ENCODE results near the gene NOL7. TPM values are rescaled to one million over a fixed set of nuclear protein-coding genes. Genes with fewer than 3 reads are reported as not detected.

The NOL7 gene
- total RNA-seq, 4 donors from 2014 or later, result 92.4 to 120 (median 98.5) TPM

GRCh38 chr6:13576017-13576416, 39.1 kb upstream of the NOL7 start:
- peak overlapping the region in 2 of 4 donors; percentile 93 to 95 for H3K27ac ChIP-seq
- H3K4me3 ChIP-seq, result no peak overlapping the region
- peaks cover 0 to 16% of the 10 kb centered on the region in 2 donors for H3K36me3 ChIP-seq
- no peaks in the 10 kb centered on the region for H3K27me3 ChIP-seq
- WGBS, 2 donors (ENCODE audit: low coverage in 1 of 2), result 90 to 100% methylated on average over 3 of the region's 3 CpGs
- TF ChIP-seq CTCF (IDR thresholded peaks at IDR 0.05) (no peak), POLR2AphosphoS5 (IDR thresholded peaks at IDR 0.05) (no peak), EP300 (IDR thresholded peaks at IDR 0.05) (no peak), POLR2A (IDR thresholded peaks at IDR 0.05) (no peak)
- ATAC-seq, result no peak
- H3K9me3 ChIP-seq, result no peaks in the 10 kb centered on the region
- peaks cover 0 to 18% (median 0%) of the 10 kb centered on the region in 3 donors for H3K4me1 ChIP-seq

- H3K4me3 ChIP-seq, result no peak overlapping the region
- no peaks in the 10 kb centered on the region for H3K27me3 ChIP-seq
- peaks cover 0 to 18% (median 0%) of the 10 kb centered on the region in 3 donors for H3K4me1 ChIP-seq
- TF ChIP-seq CTCF (IDR thresholded peaks at IDR 0.05) (no peak), POLR2AphosphoS5 (IDR thresholded peaks at IDR 0.05) (no peak), EP300 (IDR thresholded peaks at IDR 0.05) (no peak), POLR2A (IDR thresholded peaks at IDR 0.05) (no peak)
- WGBS, 2 donors (ENCODE audit: low coverage in 1 of 2), result 89 to 90% methylated on average over 3 of the region's 3 CpGs
- no peak overlapping the region for H3K27ac ChIP-seq
- peaks cover 0 to 28% of the 10 kb centered on the region in 2 donors for H3K36me3 ChIP-seq
- no peaks in the 10 kb centered on the region for H3K9me3 ChIP-seq
- no peak for ATAC-seq
Measured at GRCh38 chr6:13577926-13578325, 37.2 kb upstream of the NOL7 start.

- Histone ChIP-seq H3K36me3 (peaks cover 0 to 39% of the 10 kb centered on the region in 2 donors), H3K27ac (no peak overlapping the region), H3K4me3 (no peak overlapping the region), H3K27me3 (no peaks in the 10 kb centered on the region), H3K9me3 (no peaks in the 10 kb centered on the region), H3K4me1 (peaks cover 0 to 9% (median 0%) of the 10 kb centered on the region in 3 donors)
- WGBS, 2 donors (ENCODE audit: low coverage in 1 of 2), result 74 to 75% methylated on average over 1 of the region's 1 CpG
- TF ChIP-seq CTCF (IDR thresholded peaks at IDR 0.05) (no peak), EP300 (IDR thresholded peaks at IDR 0.05) (no peak), POLR2A (IDR thresholded peaks at IDR 0.05) (no peak), POLR2AphosphoS5 (IDR thresholded peaks at IDR 0.05) (no peak)
- no peak for ATAC-seq
Measured at GRCh38 chr6:13579911-13580310, 35.2 kb upstream of the NOL7 start.

GRCh38 chr6:13581700-13582229, 33.4 kb upstream of the NOL7 start:
- no peaks in the 10 kb centered on the region for H3K9me3 ChIP-seq
- 83 to 90% methylated on average over 6 to 7 of the region's 9 CpGs for WGBS, 2 donors (ENCODE audit: low coverage in 1 of 2)
- no peak for ATAC-seq

More at GRCh38 chr6:13581700-13582229, 33.4 kb upstream of the NOL7 start:
- Histone ChIP-seq H3K4me1 (no peaks in the 10 kb centered on the region), H3K4me3 (no peak overlapping the region), H3K36me3 (peaks cover 0 to 54% of the 10 kb centered on the region in 2 donors), H3K27ac (no peak overlapping the region), H3K27me3 (no peaks in the 10 kb centered on the region)
- TF ChIP-seq CTCF (IDR thresholded peaks at IDR 0.05) (no peak), POLR2AphosphoS5 (IDR thresholded peaks at IDR 0.05) (no peak), POLR2A (IDR thresholded peaks at IDR 0.05) (no peak), EP300 (IDR thresholded peaks at IDR 0.05) (no peak)

Measured in gastroesophageal sphincter (tissue), 4 donors.